Measurements from ENCODE around the gene OR10P1. TPM values are rescaled to one million over a fixed set of nuclear protein-coding genes. Genes with fewer than 3 reads are reported as not detected.

The OR10P1 gene
- polyA plus RNA-seq, 2 of the 4 experiments (the other 2 are of a cell fraction): not detected

- FAIRE-seq (no peak), ATAC-seq (peak; percentile 58 to 85; a peak in 4 of 6 replicates), DNase-seq (ENCODE audit: low read depth in 1 of 2, low spot score in 1 of 2) (peak in 1 of 2 experiments; percentile 47)
- no peak overlapping the region for H3K4me3 ChIP-seq
- TF ChIP-seq, protein P1, sequence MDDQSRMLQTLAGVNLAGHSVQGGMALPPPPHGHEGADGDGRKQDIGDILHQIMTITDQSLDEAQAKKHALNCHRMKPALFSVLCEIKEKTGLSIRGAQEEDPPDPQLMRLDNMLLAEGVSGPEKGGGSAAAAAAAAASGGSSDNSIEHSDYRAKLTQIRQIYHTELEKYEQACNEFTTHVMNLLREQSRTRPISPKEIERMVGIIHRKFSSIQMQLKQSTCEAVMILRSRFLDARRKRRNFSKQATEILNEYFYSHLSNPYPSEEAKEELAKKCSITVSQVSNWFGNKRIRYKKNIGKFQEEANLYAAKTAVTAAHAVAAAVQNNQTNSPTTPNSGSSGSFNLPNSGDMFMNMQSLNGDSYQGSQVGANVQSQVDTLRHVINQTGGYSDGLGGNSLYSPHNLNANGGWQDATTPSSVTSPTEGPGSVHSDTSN (IDR thresholded peaks at IDR 0.05): no peak
- TF ChIP-seq HOXA7 (CRISPR knock-in tag; IDR thresholded peaks at IDR 0.05) (no peak), SMC3 (IDR thresholded peaks at IDR 0.05) (peak; percentile 66), RFX5 (IDR thresholded peaks at IDR 0.05) (no peak), GATA3 (IDR thresholded peaks at IDR 0.05; ENCODE audit: borderline replicate concordance) (no peak), FOXS1 (CRISPR knock-in tag; IDR thresholded peaks at IDR 0.05) (no peak), HOXB5 (CRISPR knock-in tag; IDR thresholded peaks at IDR 0.05) (no peak), E2F6 (IDR thresholded peaks at IDR 0.05; ENCODE audit: borderline replicate concordance, low read depth) (no peak), EHMT2 (IDR thresholded peaks at IDR 0.05; ENCODE audit: low read depth) (no peak), EHF (CRISPR knock-in tag; IDR thresholded peaks at IDR 0.05) (no peak), RAD21 (conservative IDR thresholded peaks at IDR 0.05 in 1 of 2, IDR thresholded peaks at IDR 0.05 in 1 of 2) (peak; percentile 77 to 86), CTCF (IDR thresholded peaks at IDR 0.05) (peak; percentile 72), CBX2 (IDR thresholded peaks at IDR 0.05; ENCODE audit: borderline replicate concordance, low read depth) (no peak)
- 59% methylated on average over 9 of the region's 9 CpGs for WGBS (ENCODE audit: missing lambda C conversion rate)
- CTCF ChIA-PET: interaction anchor here (0.8 to 5.6 kb wide), 6 partner anchors 10 to 471 kb away, joined by 3 to 43 read pairs (median 4); partner anchors contain the start of genes BLOC1S1 and RDH5
- H3K9me3 ChIP-seq: no peaks in the 10 kb centered on the region
- POLR2A ChIA-PET: no interaction called here
- H3K4me2 ChIP-seq: no peak overlapping the region
- no peak overlapping the region for H3K27ac ChIP-seq
- no peaks in the 10 kb centered on the region for H3K4me1 ChIP-seq
Observed at GRCh38 chr12:55659486-55660385, 23.0 kb downstream of the OR10P1 start.

DNA sequence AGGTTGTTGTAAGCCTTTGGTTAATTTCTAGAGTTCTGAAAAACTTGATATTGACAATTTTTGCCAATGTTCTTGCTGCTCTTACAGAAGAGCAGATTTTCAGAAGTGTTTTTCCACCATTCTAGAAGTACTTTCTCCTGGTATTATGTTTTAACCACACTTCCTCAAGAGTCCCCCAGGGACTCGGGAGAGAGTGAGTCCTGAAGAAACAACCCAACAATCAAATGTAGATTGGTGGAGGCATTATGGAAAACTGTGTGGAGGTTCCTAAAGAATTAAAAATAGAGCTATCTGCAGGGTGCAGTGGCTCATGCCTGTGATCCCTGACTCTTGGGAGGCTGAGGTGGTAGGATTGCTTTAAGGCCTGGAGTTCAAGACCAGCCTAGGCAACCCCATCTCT, 26.7 kb downstream of the OR10P1 start:
- WGBS (ENCODE audit: missing lambda C conversion rate): 65% methylated on average over 1 of the region's 1 CpG
- Histone ChIP-seq H3K9me3 (no peaks in the 10 kb centered on the region), H3K4me1 (no peaks in the 10 kb centered on the region), H3K4me2 (no peak overlapping the region), H3K4me3 (no peak overlapping the region), H3K27ac (no peak overlapping the region)
- no peak for TF ChIP-seq GATA3 (IDR thresholded peaks at IDR 0.05; ENCODE audit: borderline replicate concordance)
- no peak for TF ChIP-seq HEYL (CRISPR knock-in tag; IDR thresholded peaks at IDR 0.05)
- TF ChIP-seq ZC3H11A (IDR thresholded peaks at IDR 0.05): no peak
- no peak for TF ChIP-seq RAD21 (conservative IDR thresholded peaks at IDR 0.05 in 1 of 2, IDR thresholded peaks at IDR 0.05 in 1 of 2)
- TF ChIP-seq MYC (IDR thresholded peaks at IDR 0.05; ENCODE audit: borderline replicate concordance, low read length): no peak
- FAIRE-seq (no peak), ATAC-seq (no peak), DNase-seq (ENCODE audit: low read depth in 1 of 2, low spot score in 1 of 2) (no peak)
- POLR2A ChIA-PET: no interaction called here
- CTCF ChIA-PET: interaction anchor here (1.3 to 4.0 kb wide), 4 partner anchors 18 to 74 kb away, joined by 3 to 19 read pairs (median 8); partner anchors contain the start of gene RDH5

DNA sequence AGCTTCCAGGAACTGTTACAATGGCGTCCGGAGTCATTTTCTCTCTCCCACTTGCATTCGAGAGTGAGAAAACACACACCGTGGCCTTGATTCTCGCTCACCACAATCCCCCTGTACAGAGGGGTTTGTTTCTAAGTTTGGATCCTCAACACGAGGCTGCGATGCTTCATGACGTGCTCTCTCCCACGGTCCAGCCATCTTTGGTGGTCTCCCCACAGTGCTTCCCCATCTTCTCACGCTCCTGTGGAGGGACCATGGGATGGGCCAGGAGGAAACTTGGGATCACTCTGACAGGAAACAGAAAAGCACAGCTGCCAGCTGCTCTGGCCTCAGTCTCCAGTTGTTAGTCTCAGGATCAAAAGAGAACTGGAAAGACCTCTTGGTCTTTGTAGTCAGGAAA, 28.1 kb downstream of the OR10P1 start:
- CTCF ChIA-PET: no interaction called here
- no peak for TF ChIP-seq JUN (IDR thresholded peaks at IDR 0.05)
- no peak for TF ChIP-seq FOXS1 (CRISPR knock-in tag; IDR thresholded peaks at IDR 0.05)
- TF ChIP-seq NFE2L2 (conservative IDR thresholded peaks at IDR 0.05; ENCODE audit: low read length): no peak
- TF ChIP-seq PHF8 (IDR thresholded peaks at IDR 0.05; ENCODE audit: borderline replicate concordance, low read depth): no peak
- TF ChIP-seq MAFK (IDR thresholded peaks at IDR 0.05; ENCODE audit: partially characterized antibody): no peak
- TF ChIP-seq POLR2A (IDR thresholded peaks at IDR 0.05; ENCODE audit: low read length): no peak
- no peak for TF ChIP-seq SREBF2 (IDR thresholded peaks at IDR 0.05)
- no peak for TF ChIP-seq ZNF302 (CRISPR knock-in tag; IDR thresholded peaks at IDR 0.05)
- no peak for TF ChIP-seq ESRRA (IDR thresholded peaks at IDR 0.05; ENCODE audit: borderline replicate concordance, low read length)
- no peak for TF ChIP-seq CHD2 (IDR thresholded peaks at IDR 0.05; ENCODE audit: low read length, partially characterized antibody)
- no peak for TF ChIP-seq JUNB (IDR thresholded peaks at IDR 0.05)
- TF ChIP-seq, protein P1 (IDR thresholded peaks at IDR 0.05): no peak
- no peak for TF ChIP-seq MAX (IDR thresholded peaks at IDR 0.05)
- TF ChIP-seq ZSCAN20 (CRISPR knock-in tag; IDR thresholded peaks at IDR 0.05): no peak

More for the DNA sequence above, 28.1 kb downstream of the OR10P1 start:
- POLR2A ChIA-PET: no interaction called here
- DNase-seq (ENCODE audit: low read depth in 1 of 2, low spot score in 1 of 2): no peak
- Histone ChIP-seq H3K4me1 (no peaks in the 10 kb centered on the region), H3K4me2 (no peak overlapping the region), H3K27ac (no peak overlapping the region), H3K9me3 (no peaks in the 10 kb centered on the region), H3K4me3 (no peak overlapping the region)
- 0 out of 6 replicates have a peak, but pooled peaks of 1 of the 2 experiments have one; percentile 15 for ATAC-seq
- FAIRE-seq: no peak
- WGBS (ENCODE audit: missing lambda C conversion rate): 71% methylated on average over 10 of the region's 10 CpGs
